Caco-2 (cell line): Measurements from ENCODE around the gene FAM50B. TPM values are rescaled to one million over a fixed set of nuclear protein-coding genes. Genes with fewer than 3 reads are reported as not detected.

Experiments
- BruUV-seq: library from RNA; stranded (reverse); fragments of 400-500 nt; replicated peaks from 2 replicates; lab custom pipeline; 2021; lab: Mats Ljungman, UMichigan
- CTCF ChIA-PET: fragments of 300-600 bp; sonication (Branson Sonifier 250); formaldehyde crosslinking; loops from one replicate; lab custom pipeline; 2022; ENCODE audit warnings: antibody characterized with exemption; lab: Charles Lee
- POLR2A ChIA-PET: fragments of 300-600 bp; sonication (Branson Sonifier 250); formaldehyde crosslinking; loops from one replicate; lab custom pipeline; 2022; ENCODE audit warnings: antibody characterized with exemption; lab: Charles Lee
- DNase-seq, 2 experiments: peaks; one replicate each; pipeline versions ENCODE4 v3.0.0 to v3.0.0-alpha.2; 2020 to 2022
- H3K27me3 ChIP-seq: replicated peaks from 2 replicates; pipeline ENCODE4 v1.6.0; 2011; ENCODE audit warnings: low read length; ENCODE audit not compliant: control insufficient read depth, insufficient read depth
- H3K36me3 ChIP-seq: 2 replicates; pipeline ENCODE4 v1.5.1; 2011; ENCODE audit warnings: low read length; ENCODE audit not compliant: control insufficient read depth, insufficient read depth
- H3K4me1 ChIP-seq: fragments of 250-450 bp; sonication (Bioruptor Pico); 2 replicates; pipeline ENCODE4 v1.5.1; 2020; ENCODE audit warnings: mild to moderate bottlenecking
- H3K4me3 ChIP-seq: 2 replicates; pipeline ENCODE4 v1.5.1; 2011; ENCODE audit warnings: low read depth, mild to moderate bottlenecking, control low read depth, low read length
- H3K9me3 ChIP-seq: fragments of 250-450 bp; sonication (Bioruptor Pico); 2 replicates; pipeline ENCODE4 v1.5.1; 2020; ENCODE audit warnings: mild to moderate bottlenecking, moderate library complexity
- H3K27ac Mint-ChIP-seq: one replicate; pipeline ENCODE4 v1.8.0; 2022; ENCODE audit warnings: mixed read lengths; ENCODE audit not compliant: unreplicated experiment
- H3K27me3 Mint-ChIP-seq: one replicate; pipeline ENCODE4 v1.8.0; 2022; ENCODE audit warnings: mixed read lengths; ENCODE audit not compliant: insufficient read depth, unreplicated experiment
- H3K36me3 Mint-ChIP-seq: one replicate; pipeline ENCODE4 v1.8.0; 2022; ENCODE audit warnings: mild to moderate bottlenecking, mixed read lengths; ENCODE audit not compliant: insufficient read depth, unreplicated experiment
- H3K4me1 Mint-ChIP-seq: one replicate; pipeline ENCODE4 v1.8.0; 2022; ENCODE audit warnings: low read depth, mixed read lengths; ENCODE audit not compliant: unreplicated experiment
- H3K4me3 Mint-ChIP-seq: one replicate; pipeline ENCODE4 v1.8.0; 2022; ENCODE audit warnings: mild to moderate bottlenecking, moderate library complexity, mixed read lengths; ENCODE audit not compliant: unreplicated experiment
- H3K9me3 Mint-ChIP-seq: one replicate; pipeline ENCODE4 v1.8.0; 2022; ENCODE audit warnings: mixed read lengths; ENCODE audit not compliant: unreplicated experiment
- intact Hi-C: fragments of 100-400 bp; cut with micrococcal nuclease; formaldehyde crosslinking; loops from one replicate; pipeline ENCODE4 v1.10.0; 2022; ENCODE audit not compliant: unreplicated experiment
- total RNA-seq: library from RNA; stranded (reverse); gene quantifications from 2 replicates; pipeline ENCODE4 v1.2.3, GENCODE V29; 2022
- TF ChIP-seq, protein P1 (sequence below), 2 experiments: fragments of 200-600 bp in 1 of 2; IDR thresholded peaks; 1 replicate in 1 of 2; 2 replicates in 1 of 2; pipeline versions ENCODE4 v1.5.1 to v1.8.0; 2011 to 2022; ENCODE audit warnings: antibody characterized with exemption in 1 of 2, control low read depth in 1 of 2, inconsistent platforms in 1 of 2, low read depth in 1 of 2, low read length in 1 of 2, mild to moderate bottlenecking in 1 of 2, moderate library complexity in 1 of 2; ENCODE audit not compliant: insufficient read depth in 1 of 2, severe bottlenecking in 1 of 2, unreplicated experiment in 1 of 2

FAM50B gene
- total RNA-seq, 1 experiment from 2014 or later, result not detected

DNA sequence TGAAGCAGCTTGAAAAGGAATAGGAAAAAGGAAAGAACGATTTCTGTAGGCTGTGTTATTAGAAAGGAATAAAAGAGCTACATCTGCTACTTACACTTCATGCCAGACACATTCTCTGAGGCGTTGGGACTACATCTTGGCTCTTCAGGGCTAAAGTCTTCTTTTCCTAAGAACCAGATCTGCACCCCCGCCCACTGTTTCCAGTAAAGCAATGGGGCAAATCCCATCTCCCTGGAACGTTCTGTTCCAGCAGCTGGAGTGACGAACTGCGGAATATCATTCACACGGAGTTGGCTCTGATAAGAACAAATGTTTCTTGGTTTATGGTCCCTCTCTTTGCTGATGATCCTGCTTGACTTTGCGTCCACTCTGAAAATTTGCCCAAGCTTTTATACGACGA, 26.9 kb downstream of the FAM50B start:
- TF ChIP-seq, protein P1, sequence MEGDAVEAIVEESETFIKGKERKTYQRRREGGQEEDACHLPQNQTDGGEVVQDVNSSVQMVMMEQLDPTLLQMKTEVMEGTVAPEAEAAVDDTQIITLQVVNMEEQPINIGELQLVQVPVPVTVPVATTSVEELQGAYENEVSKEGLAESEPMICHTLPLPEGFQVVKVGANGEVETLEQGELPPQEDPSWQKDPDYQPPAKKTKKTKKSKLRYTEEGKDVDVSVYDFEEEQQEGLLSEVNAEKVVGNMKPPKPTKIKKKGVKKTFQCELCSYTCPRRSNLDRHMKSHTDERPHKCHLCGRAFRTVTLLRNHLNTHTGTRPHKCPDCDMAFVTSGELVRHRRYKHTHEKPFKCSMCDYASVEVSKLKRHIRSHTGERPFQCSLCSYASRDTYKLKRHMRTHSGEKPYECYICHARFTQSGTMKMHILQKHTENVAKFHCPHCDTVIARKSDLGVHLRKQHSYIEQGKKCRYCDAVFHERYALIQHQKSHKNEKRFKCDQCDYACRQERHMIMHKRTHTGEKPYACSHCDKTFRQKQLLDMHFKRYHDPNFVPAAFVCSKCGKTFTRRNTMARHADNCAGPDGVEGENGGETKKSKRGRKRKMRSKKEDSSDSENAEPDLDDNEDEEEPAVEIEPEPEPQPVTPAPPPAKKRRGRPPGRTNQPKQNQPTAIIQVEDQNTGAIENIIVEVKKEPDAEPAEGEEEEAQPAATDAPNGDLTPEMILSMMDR (IDR thresholded peaks at IDR 0.05; ENCODE audit: insufficient read depth in 1 of 2, low read depth in 1 of 2, low read length in 1 of 2, severe bottlenecking in 1 of 2, unreplicated experiment in 1 of 2), result no peak
- Mint-ChIP-seq H3K9me3 (no peaks in the 10 kb centered on the region), H3K27me3 (no peaks in the 10 kb centered on the region), H3K27ac (no peak overlapping the region), H3K4me3 (no peak overlapping the region), H3K36me3 (no peaks in the 10 kb centered on the region), H3K4me1 (no peaks in the 10 kb centered on the region)
- Histone ChIP-seq H3K36me3 (no peaks in the 10 kb centered on the region), H3K4me3 (no peak overlapping the region), H3K27me3 (no peaks in the 10 kb centered on the region), H3K9me3 (peaks cover 14% of the 10 kb centered on the region; the same call in 1 of the 2 replicates), H3K4me1 (peaks cover 13% of the 10 kb centered on the region)
- intact Hi-C loops, result no loop called here
- POLR2A ChIA-PET, result no interaction called here
- CTCF ChIA-PET, result interaction anchor here (1.2 kb wide), 1 partner anchor 12 kb away, joined by 3 read pairs; no protein-coding TSS in a partner anchor
- BruUV-seq, result no TSS peak
- DNase-seq, result no peak

DNA sequence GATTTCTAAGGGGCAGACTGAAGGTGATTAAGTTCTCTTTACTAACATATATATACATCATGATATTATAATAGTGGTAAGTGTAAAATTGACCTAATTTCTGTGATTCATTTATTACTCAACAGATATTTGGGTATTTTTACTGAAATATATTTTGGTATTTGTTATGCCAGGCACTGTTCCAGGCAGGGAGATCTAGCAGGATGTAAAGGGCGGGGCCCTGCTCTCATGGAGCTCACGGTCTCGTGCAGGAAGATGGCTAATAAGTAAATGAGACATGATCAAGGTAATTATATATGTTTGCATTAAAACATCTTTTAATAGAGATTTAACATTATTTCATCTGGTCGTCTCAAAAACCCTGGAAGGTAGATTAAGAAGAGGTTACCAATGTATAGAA, 27.7 kb downstream of the FAM50B start:
- intact Hi-C loops, result no loop called here
- ChIA-PET POLR2A (interaction anchor here (0.5 kb wide), 1 partner anchor 47 kb away, joined by 3 read pairs; no protein-coding TSS in a partner anchor), CTCF (interaction anchor here (1.2 kb wide), 1 partner anchor 11 kb away, joined by 3 read pairs; no protein-coding TSS in a partner anchor)
- Mint-ChIP-seq H3K27me3 (no peaks in the 10 kb centered on the region), H3K9me3 (no peaks in the 10 kb centered on the region), H3K27ac (no peak overlapping the region), H3K4me1 (no peaks in the 10 kb centered on the region), H3K4me3 (no peak overlapping the region), H3K36me3 (no peaks in the 10 kb centered on the region)
- no peaks in the 10 kb centered on the region for H3K27me3 ChIP-seq
- no peak overlapping the region for H3K4me3 ChIP-seq
- peaks cover 10% of the 10 kb centered on the region for H3K4me1 ChIP-seq
- TF ChIP-seq, protein P1 (IDR thresholded peaks at IDR 0.05; ENCODE audit: insufficient read depth in 1 of 2, low read depth in 1 of 2, low read length in 1 of 2, severe bottlenecking in 1 of 2, unreplicated experiment in 1 of 2), result no peak
- no TSS peak for BruUV-seq
- no peaks in the 10 kb centered on the region for H3K36me3 ChIP-seq
- DNase-seq, result no peak
- peaks cover 10% of the 10 kb centered on the region; the same call in 1 of the 2 replicates for H3K9me3 ChIP-seq

DNA sequence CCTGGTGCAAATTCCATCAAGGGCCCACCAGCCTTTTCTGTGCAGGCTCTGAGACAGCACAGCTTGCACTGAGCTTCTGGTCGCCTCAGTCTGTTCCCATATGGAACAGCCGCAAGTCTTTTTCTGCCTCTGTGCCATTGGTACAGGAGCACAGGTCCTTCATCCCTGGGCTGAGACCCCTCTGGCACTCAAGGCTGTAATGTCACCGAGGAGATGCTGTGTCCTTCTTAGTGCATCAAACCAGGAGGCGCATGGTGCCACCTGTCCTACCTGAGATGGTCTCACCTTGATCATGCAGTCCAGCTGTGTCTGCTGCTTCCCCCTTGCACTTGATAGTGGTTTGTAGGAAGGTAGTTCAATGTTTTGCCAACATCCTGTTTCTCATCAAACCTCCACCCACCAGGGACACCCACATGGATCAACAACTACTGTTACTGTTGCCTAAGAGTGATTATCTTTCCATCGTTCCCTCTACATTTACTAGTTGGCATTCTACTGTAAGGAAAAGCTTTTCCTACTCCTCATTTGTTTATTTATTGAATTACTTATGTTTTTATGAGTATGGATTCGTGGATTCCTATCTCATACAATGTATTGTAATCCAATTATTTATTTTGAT, 29.0 kb downstream of the FAM50B start:
- Mint-ChIP-seq H3K27ac (no peak overlapping the region), H3K4me1 (no peaks in the 10 kb centered on the region), H3K9me3 (no peaks in the 10 kb centered on the region), H3K36me3 (no peaks in the 10 kb centered on the region), H3K27me3 (no peaks in the 10 kb centered on the region), H3K4me3 (no peak overlapping the region)
- Histone ChIP-seq H3K4me1 (no peaks in the 10 kb centered on the region), H3K4me3 (no peak overlapping the region), H3K36me3 (no peaks in the 10 kb centered on the region), H3K9me3 (peaks cover 4% of the 10 kb centered on the region), H3K27me3 (no peaks in the 10 kb centered on the region)
- intact Hi-C loops, result no loop called here
- ChIA-PET CTCF (no interaction called here), POLR2A (no interaction called here)
- no TSS peak for BruUV-seq
- no peak for DNase-seq
- TF ChIP-seq, protein P1 (IDR thresholded peaks at IDR 0.05; ENCODE audit: insufficient read depth in 1 of 2, low read depth in 1 of 2, low read length in 1 of 2, severe bottlenecking in 1 of 2, unreplicated experiment in 1 of 2), result no peak
